ENCODE data around the gene AGAP2.

AGAP2 gene

GRCh38 chr12:57736741-57737466 lies 1.6 kb downstream of the AGAP2 start:
- DNase-seq (ENCODE audit: low spot score): no peak

- peak; percentile 83 for DNase-seq (ENCODE audit: low spot score)
These were observed 2.4 kb downstream of the AGAP2 start for GRCh38 chr12:57735952-57736740.

- no peak for DNase-seq (ENCODE audit: low spot score)
These were observed 3.2 kb downstream of the AGAP2 start for GRCh38 chr12:57735198-57735855.

- DNase-seq (ENCODE audit: low spot score): no peak
These were observed 4.0 kb downstream of the AGAP2 start for GRCh38 chr12:57734591-57734990.

GRCh38 chr12:57733928-57734327 lies 4.6 kb downstream of the AGAP2 start:
- no peak for DNase-seq (ENCODE audit: low spot score)

- DNase-seq (ENCODE audit: low spot score): no peak
These were observed 5.6 kb downstream of the AGAP2 start for GRCh38 chr12:57732726-57733593.

GRCh38 chr12:57732270-57732669 lies 6.3 kb downstream of the AGAP2 start:
- DNase-seq (ENCODE audit: low spot score): no peak

GRCh38 chr12:57731411-57732080 lies 7.0 kb downstream of the AGAP2 start:
- DNase-seq (ENCODE audit: low spot score): no peak

- peak; percentile 34 for DNase-seq (ENCODE audit: low spot score)
These were observed 8.0 kb downstream of the AGAP2 start for GRCh38 chr12:57730336-57731067.

- DNase-seq (ENCODE audit: low spot score): peak; percentile 36
These were observed 9.2 kb downstream of the AGAP2 start for GRCh38 chr12:57729321-57729844.

- DNase-seq (ENCODE audit: low spot score): no peak
These were observed 10.7 kb downstream of the AGAP2 start for GRCh38 chr12:57727758-57728395.

GRCh38 chr12:57726884-57727757 lies 11.4 kb downstream of the AGAP2 start:
- DNase-seq (ENCODE audit: low spot score): no peak

GRCh38 chr12:57726151-57726883 lies 12.2 kb downstream of the AGAP2 start:
- DNase-seq (ENCODE audit: low spot score): peak; percentile 93

GRCh38 chr12:57725851-57726150 lies 12.7 kb downstream of the AGAP2 start:
- DNase-seq (ENCODE audit: low spot score): no peak

GRCh38 chr12:57724936-57725740 lies 13.4 kb downstream of the AGAP2 start:
- DNase-seq (ENCODE audit: low spot score): no peak

- DNase-seq (ENCODE audit: low spot score): no peak
These were observed 14.3 kb downstream of the AGAP2 start for GRCh38 chr12:57724003-57724935.

GRCh38 chr12:57723630-57723962 lies 14.9 kb downstream of the AGAP2 start:
- no peak for DNase-seq (ENCODE audit: low spot score)

Data from ecto neural progenitor cell (in vitro differentiated cells).